Measurements from ENCODE around the gene SNX11. TPM values are rescaled to one million over a fixed set of nuclear protein-coding genes. Genes with fewer than 3 reads are reported as not detected.

The SNX11 gene
- polyA plus RNA-seq, 1 donor from 2014 or later: 29.0 TPM

DNA sequence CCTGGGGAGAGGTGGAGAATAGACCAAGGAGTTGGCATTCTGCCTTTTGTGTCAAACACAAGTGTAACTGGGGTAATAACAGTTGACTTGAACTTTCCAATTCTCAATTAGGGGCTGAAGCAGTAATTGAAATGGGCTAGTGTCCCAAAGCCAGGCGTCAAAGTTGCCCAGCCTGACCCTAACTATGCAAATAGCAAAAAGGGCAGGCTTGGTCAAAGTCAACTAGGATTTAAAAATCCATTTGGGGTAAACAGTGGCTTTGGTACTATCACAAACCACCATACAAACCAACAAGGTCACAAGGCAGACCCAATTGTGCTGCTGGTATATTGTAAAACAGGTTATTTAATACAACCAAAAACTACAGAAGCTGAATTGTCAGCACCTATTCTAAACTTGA lies 41.4 kb upstream of the SNX11 start:
- no peak overlapping the region for H3K27ac ChIP-seq (ENCODE audit: low read length)
- H3K9me3 ChIP-seq (ENCODE audit: low read length): no peaks in the 10 kb centered on the region
- TF ChIP-seq, protein P1, sequence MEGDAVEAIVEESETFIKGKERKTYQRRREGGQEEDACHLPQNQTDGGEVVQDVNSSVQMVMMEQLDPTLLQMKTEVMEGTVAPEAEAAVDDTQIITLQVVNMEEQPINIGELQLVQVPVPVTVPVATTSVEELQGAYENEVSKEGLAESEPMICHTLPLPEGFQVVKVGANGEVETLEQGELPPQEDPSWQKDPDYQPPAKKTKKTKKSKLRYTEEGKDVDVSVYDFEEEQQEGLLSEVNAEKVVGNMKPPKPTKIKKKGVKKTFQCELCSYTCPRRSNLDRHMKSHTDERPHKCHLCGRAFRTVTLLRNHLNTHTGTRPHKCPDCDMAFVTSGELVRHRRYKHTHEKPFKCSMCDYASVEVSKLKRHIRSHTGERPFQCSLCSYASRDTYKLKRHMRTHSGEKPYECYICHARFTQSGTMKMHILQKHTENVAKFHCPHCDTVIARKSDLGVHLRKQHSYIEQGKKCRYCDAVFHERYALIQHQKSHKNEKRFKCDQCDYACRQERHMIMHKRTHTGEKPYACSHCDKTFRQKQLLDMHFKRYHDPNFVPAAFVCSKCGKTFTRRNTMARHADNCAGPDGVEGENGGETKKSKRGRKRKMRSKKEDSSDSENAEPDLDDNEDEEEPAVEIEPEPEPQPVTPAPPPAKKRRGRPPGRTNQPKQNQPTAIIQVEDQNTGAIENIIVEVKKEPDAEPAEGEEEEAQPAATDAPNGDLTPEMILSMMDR (IDR thresholded peaks at IDR 0.05; ENCODE audit: poor library complexity, severe bottlenecking): no peak
- TF ChIP-seq TAF1 (IDR thresholded peaks at IDR 0.05; ENCODE audit: low read depth) (no peak), POLR2AphosphoS5 (IDR thresholded peaks at IDR 0.05) (no peak), MXI1 (conservative IDR thresholded peaks at IDR 0.05; ENCODE audit: poor library complexity, severe bottlenecking) (no peak), EZH2 (IDR thresholded peaks at IDR 0.05; ENCODE audit: borderline replicate concordance, insufficient read depth, low read length, poor library complexity, severe bottlenecking) (no peak), EP300 (conservative IDR thresholded peaks at IDR 0.05; ENCODE audit: poor library complexity, severe bottlenecking) (no peak), RAD21 (conservative IDR thresholded peaks at IDR 0.05) (no peak)
- TF ChIP-seq, protein P2, sequence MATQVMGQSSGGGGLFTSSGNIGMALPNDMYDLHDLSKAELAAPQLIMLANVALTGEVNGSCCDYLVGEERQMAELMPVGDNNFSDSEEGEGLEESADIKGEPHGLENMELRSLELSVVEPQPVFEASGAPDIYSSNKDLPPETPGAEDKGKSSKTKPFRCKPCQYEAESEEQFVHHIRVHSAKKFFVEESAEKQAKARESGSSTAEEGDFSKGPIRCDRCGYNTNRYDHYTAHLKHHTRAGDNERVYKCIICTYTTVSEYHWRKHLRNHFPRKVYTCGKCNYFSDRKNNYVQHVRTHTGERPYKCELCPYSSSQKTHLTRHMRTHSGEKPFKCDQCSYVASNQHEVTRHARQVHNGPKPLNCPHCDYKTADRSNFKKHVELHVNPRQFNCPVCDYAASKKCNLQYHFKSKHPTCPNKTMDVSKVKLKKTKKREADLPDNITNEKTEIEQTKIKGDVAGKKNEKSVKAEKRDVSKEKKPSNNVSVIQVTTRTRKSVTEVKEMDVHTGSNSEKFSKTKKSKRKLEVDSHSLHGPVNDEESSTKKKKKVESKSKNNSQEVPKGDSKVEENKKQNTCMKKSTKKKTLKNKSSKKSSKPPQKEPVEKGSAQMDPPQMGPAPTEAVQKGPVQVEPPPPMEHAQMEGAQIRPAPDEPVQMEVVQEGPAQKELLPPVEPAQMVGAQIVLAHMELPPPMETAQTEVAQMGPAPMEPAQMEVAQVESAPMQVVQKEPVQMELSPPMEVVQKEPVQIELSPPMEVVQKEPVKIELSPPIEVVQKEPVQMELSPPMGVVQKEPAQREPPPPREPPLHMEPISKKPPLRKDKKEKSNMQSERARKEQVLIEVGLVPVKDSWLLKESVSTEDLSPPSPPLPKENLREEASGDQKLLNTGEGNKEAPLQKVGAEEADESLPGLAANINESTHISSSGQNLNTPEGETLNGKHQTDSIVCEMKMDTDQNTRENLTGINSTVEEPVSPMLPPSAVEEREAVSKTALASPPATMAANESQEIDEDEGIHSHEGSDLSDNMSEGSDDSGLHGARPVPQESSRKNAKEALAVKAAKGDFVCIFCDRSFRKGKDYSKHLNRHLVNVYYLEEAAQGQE (IDR thresholded peaks at IDR 0.05; ENCODE audit: borderline replicate concordance): no peak
- no peaks in the 10 kb centered on the region for H3K9me2 ChIP-seq (ENCODE audit: insufficient read depth, low read length)
- no peak overlapping the region for H3K4me2 ChIP-seq (ENCODE audit: low read length)
- no peaks in the 10 kb centered on the region for H3K36me3 ChIP-seq (ENCODE audit: insufficient read depth, low read length)
- H3K27me3 ChIP-seq (ENCODE audit: insufficient read depth, low read depth, low read length): no peaks in the 10 kb centered on the region
- H3K4me3 ChIP-seq (ENCODE audit: low read length): no peak overlapping the region
- no peaks in the 10 kb centered on the region for H4K20me1 ChIP-seq (ENCODE audit: insufficient read depth)
- H3F3A ChIP-seq (ENCODE audit: insufficient read depth, low read length, poor library complexity, severe bottlenecking): no peaks in the 10 kb centered on the region
- H3K9ac ChIP-seq (ENCODE audit: low read length): no peak overlapping the region
- H2AFZ ChIP-seq (ENCODE audit: low read depth, low read length): no peak overlapping the region
- peaks cover 4% of the 10 kb centered on the region for H3K79me2 ChIP-seq (replicated peaks; ENCODE audit: insufficient read depth, low read length)

- no peaks in the 10 kb centered on the region for H3K27me3 ChIP-seq (ENCODE audit: insufficient read depth, low read depth, low read length)
- no peaks in the 10 kb centered on the region for H3F3A ChIP-seq (ENCODE audit: insufficient read depth, low read length, poor library complexity, severe bottlenecking)
- peaks cover 4% of the 10 kb centered on the region for H3K79me2 ChIP-seq (replicated peaks; ENCODE audit: insufficient read depth, low read length)
- no peak overlapping the region for H3K27ac ChIP-seq (ENCODE audit: low read length)
- no peak overlapping the region for H3K4me3 ChIP-seq (ENCODE audit: low read length)
- no peaks in the 10 kb centered on the region for H3K36me3 ChIP-seq (ENCODE audit: insufficient read depth, low read length)
- H3K9ac ChIP-seq (ENCODE audit: low read length): no peak overlapping the region
- no peaks in the 10 kb centered on the region for H4K20me1 ChIP-seq (ENCODE audit: insufficient read depth)
- no peaks in the 10 kb centered on the region for H3K9me3 ChIP-seq (ENCODE audit: low read length)
- H3K4me2 ChIP-seq (ENCODE audit: low read length): no peak overlapping the region
- TF ChIP-seq, protein P1 (IDR thresholded peaks at IDR 0.05; ENCODE audit: poor library complexity, severe bottlenecking): no peak
- no peak for TF ChIP-seq EP300 (conservative IDR thresholded peaks at IDR 0.05; ENCODE audit: poor library complexity, severe bottlenecking)
- TF ChIP-seq POLR2AphosphoS5 (IDR thresholded peaks at IDR 0.05): no peak
- TF ChIP-seq, protein P2 (IDR thresholded peaks at IDR 0.05; ENCODE audit: borderline replicate concordance): no peak
- no peak for TF ChIP-seq MXI1 (conservative IDR thresholded peaks at IDR 0.05; ENCODE audit: poor library complexity, severe bottlenecking)
- no peak for TF ChIP-seq RAD21 (conservative IDR thresholded peaks at IDR 0.05)
- no peak for TF ChIP-seq EZH2 (IDR thresholded peaks at IDR 0.05; ENCODE audit: borderline replicate concordance, insufficient read depth, low read length, poor library complexity, severe bottlenecking)
- H2AFZ ChIP-seq (ENCODE audit: low read depth, low read length): no peak overlapping the region
- H3K9me2 ChIP-seq (ENCODE audit: insufficient read depth, low read length): no peaks in the 10 kb centered on the region
These were observed 40.9 kb upstream of the SNX11 start for GRCh38 chr17:48066656-48067055.

Data from neural cell (in vitro differentiated cells).